ENCODE results near the gene MAPK4. TPM values are rescaled to one million over a fixed set of nuclear protein-coding genes. Genes with fewer than 3 reads are reported as not detected.
A peak's percentile ranks its signal among the peaks of the same experiment; 100 is the strongest.

The MAPK4 gene
- total RNA-seq, 1 donor from 2014 or later, result 0.21 TPM

DNA sequence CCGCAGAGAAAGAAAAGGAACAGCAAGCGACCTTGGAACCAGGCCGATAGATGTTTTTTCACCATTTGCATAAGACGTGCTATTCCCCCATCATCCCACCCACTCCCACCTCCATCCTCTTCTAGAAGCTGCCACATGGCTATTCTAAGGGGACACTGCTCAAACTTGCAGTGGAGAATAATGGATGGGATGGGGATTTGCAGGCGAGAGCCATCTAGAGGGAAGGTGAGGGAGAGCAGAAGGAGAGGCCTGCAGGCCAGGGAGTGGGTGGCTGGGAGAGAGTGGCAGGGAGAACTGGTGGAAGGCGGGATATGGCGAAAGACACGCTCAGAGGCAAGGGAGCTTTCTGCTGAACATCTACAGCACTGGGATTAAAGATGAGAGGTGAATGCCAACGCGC lies 84.9 kb downstream of the MAPK4 start:
- peak; percentile 20 for DNase-seq (ENCODE audit: low spot score)
- TF ChIP-seq, protein P1, sequence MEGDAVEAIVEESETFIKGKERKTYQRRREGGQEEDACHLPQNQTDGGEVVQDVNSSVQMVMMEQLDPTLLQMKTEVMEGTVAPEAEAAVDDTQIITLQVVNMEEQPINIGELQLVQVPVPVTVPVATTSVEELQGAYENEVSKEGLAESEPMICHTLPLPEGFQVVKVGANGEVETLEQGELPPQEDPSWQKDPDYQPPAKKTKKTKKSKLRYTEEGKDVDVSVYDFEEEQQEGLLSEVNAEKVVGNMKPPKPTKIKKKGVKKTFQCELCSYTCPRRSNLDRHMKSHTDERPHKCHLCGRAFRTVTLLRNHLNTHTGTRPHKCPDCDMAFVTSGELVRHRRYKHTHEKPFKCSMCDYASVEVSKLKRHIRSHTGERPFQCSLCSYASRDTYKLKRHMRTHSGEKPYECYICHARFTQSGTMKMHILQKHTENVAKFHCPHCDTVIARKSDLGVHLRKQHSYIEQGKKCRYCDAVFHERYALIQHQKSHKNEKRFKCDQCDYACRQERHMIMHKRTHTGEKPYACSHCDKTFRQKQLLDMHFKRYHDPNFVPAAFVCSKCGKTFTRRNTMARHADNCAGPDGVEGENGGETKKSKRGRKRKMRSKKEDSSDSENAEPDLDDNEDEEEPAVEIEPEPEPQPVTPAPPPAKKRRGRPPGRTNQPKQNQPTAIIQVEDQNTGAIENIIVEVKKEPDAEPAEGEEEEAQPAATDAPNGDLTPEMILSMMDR (IDR thresholded peaks at IDR 0.05; ENCODE audit: unreplicated experiment), result no peak
- no peaks in the 10 kb centered on the region for H3K9me3 Mint-ChIP-seq (ENCODE audit: unreplicated experiment)
- no peaks in the 10 kb centered on the region for H3K27me3 Mint-ChIP-seq (ENCODE audit: unreplicated experiment)
- no peaks in the 10 kb centered on the region for H3K36me3 Mint-ChIP-seq (ENCODE audit: low read depth, unreplicated experiment)
- H3K27ac Mint-ChIP-seq (ENCODE audit: unreplicated experiment), result no peak overlapping the region
- peaks cover 9% of the 10 kb centered on the region for H3K4me1 Mint-ChIP-seq (ENCODE audit: unreplicated experiment)
- H3K4me3 Mint-ChIP-seq (ENCODE audit: unreplicated experiment), result no peak overlapping the region

DNA sequence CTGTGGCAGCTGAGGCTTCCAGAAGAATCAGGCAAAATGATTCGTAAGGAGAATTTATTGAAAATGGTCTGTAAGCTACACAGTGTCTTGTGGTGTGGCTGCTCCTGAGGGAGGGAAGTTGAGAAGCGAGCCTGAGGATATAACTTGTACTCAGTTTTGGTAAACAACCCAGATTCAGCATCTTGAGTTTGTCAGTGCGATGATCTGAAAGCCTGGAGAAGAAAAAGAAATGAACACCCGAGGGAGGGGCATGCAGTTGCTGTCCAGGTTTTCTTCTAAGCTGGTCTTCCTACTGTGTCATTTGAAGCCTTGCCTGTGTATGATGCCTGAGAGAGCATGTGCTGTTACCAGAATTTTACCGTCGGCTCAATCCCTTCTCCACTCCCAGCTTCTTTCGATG lies 87.3 kb downstream of the MAPK4 start:
- Mint-ChIP-seq H3K9me3 (ENCODE audit: unreplicated experiment) (no peaks in the 10 kb centered on the region), H3K27ac (ENCODE audit: unreplicated experiment) (no peak overlapping the region), H3K36me3 (ENCODE audit: low read depth, unreplicated experiment) (no peaks in the 10 kb centered on the region), H3K27me3 (ENCODE audit: unreplicated experiment) (peaks cover 2% of the 10 kb centered on the region), H3K4me1 (ENCODE audit: unreplicated experiment) (peaks cover 9% of the 10 kb centered on the region), H3K4me3 (ENCODE audit: unreplicated experiment) (no peak overlapping the region)
- TF ChIP-seq, protein P1 (IDR thresholded peaks at IDR 0.05; ENCODE audit: unreplicated experiment), result no peak
- no peak for DNase-seq (ENCODE audit: low spot score)

DNA sequence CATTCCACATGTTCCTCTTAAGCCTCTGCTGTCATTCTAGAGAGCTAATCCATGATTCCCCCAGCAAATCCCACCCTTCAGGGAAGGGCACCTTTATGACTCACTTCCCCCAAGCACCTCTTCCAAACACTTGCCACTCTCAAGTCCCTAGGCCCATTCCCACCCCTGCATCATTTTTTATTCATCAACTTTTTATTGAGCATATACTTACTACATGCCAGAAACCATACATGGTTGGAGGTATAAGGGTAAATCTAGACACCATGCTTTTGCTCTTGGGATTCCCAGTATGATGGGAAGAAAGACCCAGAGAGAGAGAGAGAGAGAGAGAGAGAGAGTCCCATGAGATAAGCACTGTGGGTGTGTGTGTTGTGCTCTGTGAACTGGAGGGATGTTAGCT lies 87.9 kb downstream of the MAPK4 start:
- TF ChIP-seq, protein P1 (IDR thresholded peaks at IDR 0.05; ENCODE audit: unreplicated experiment), result no peak

DNA sequence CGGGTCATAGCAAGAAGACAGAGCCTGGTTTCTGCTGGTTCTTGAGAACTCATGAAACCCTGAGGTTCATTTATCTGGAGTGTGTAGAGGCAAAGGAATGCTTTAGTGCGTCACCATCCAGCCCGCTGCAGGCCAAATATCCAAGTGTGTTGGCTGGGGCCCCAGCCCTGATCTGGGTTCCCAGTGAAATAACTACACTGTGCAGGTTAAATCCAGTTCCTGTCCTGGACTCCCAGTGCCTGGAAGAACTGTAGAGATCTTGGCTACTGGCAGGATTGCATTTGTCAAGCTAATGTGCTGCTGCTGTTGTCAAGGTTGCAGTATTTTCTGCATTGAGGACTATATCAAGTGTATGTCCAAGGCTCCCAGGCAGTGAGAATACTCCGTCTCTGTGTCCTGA lies 89.9 kb downstream of the MAPK4 start:
- Mint-ChIP-seq H3K36me3 (ENCODE audit: low read depth, unreplicated experiment) (no peaks in the 10 kb centered on the region), H3K4me1 (ENCODE audit: unreplicated experiment) (peaks cover 3% of the 10 kb centered on the region), H3K4me3 (ENCODE audit: unreplicated experiment) (no peak overlapping the region), H3K27ac (ENCODE audit: unreplicated experiment) (no peak overlapping the region), H3K9me3 (ENCODE audit: unreplicated experiment) (no peaks in the 10 kb centered on the region), H3K27me3 (ENCODE audit: unreplicated experiment) (peaks cover 3% of the 10 kb centered on the region)
- DNase-seq (ENCODE audit: low spot score), result no peak
- TF ChIP-seq, protein P1 (IDR thresholded peaks at IDR 0.05; ENCODE audit: unreplicated experiment), result no peak

More for the DNA sequence above, 87.9 kb downstream of the MAPK4 start:
- H3K36me3 Mint-ChIP-seq (ENCODE audit: low read depth, unreplicated experiment), result no peaks in the 10 kb centered on the region
- H3K27ac Mint-ChIP-seq (ENCODE audit: unreplicated experiment), result no peak overlapping the region
- no peaks in the 10 kb centered on the region for H3K9me3 Mint-ChIP-seq (ENCODE audit: unreplicated experiment)
- no peak overlapping the region for H3K4me3 Mint-ChIP-seq (ENCODE audit: unreplicated experiment)
- peaks cover 9% of the 10 kb centered on the region for H3K4me1 Mint-ChIP-seq (ENCODE audit: unreplicated experiment)
- DNase-seq (ENCODE audit: low spot score), result no peak
- peaks cover 3% of the 10 kb centered on the region for H3K27me3 Mint-ChIP-seq (ENCODE audit: unreplicated experiment)

DNA sequence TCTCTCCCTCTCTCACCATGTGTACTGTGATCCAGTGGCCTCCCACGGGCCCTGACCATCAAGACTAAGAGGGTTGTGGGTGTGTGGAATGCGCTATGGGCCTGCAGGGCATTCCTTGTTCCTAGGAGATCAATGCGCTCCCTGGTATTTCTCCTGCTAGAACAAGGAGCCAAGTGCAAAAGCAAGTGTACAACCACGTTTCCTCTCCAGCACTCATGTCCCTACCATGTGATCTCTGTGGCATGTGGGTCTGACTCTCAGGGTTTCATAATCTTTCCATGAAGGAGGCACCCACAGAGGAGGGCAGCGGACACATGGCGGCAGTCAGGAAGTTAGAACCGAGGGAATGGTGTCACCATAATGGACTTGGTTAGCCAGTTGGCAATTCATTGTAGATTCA lies 91.4 kb downstream of the MAPK4 start:
- Mint-ChIP-seq H3K27me3 (ENCODE audit: unreplicated experiment) (peaks cover 3% of the 10 kb centered on the region), H3K36me3 (ENCODE audit: low read depth, unreplicated experiment) (no peaks in the 10 kb centered on the region), H3K4me3 (ENCODE audit: unreplicated experiment) (no peak overlapping the region), H3K4me1 (ENCODE audit: unreplicated experiment) (no peaks in the 10 kb centered on the region), H3K9me3 (ENCODE audit: unreplicated experiment) (no peaks in the 10 kb centered on the region), H3K27ac (ENCODE audit: unreplicated experiment) (no peak overlapping the region)
- TF ChIP-seq, protein P1 (IDR thresholded peaks at IDR 0.05; ENCODE audit: unreplicated experiment), result no peak
- DNase-seq (ENCODE audit: low spot score), result no peak

Data from endothelial cell (in vitro differentiated cells).